ENCODE results near the gene RALGPS1. TPM values are rescaled to one million over a fixed set of nuclear protein-coding genes. Genes with fewer than 3 reads are reported as not detected.

RALGPS1 gene
- total RNA-seq, 2 experiments from 2014 or later: 4.8 to 5.1 TPM

DNA sequence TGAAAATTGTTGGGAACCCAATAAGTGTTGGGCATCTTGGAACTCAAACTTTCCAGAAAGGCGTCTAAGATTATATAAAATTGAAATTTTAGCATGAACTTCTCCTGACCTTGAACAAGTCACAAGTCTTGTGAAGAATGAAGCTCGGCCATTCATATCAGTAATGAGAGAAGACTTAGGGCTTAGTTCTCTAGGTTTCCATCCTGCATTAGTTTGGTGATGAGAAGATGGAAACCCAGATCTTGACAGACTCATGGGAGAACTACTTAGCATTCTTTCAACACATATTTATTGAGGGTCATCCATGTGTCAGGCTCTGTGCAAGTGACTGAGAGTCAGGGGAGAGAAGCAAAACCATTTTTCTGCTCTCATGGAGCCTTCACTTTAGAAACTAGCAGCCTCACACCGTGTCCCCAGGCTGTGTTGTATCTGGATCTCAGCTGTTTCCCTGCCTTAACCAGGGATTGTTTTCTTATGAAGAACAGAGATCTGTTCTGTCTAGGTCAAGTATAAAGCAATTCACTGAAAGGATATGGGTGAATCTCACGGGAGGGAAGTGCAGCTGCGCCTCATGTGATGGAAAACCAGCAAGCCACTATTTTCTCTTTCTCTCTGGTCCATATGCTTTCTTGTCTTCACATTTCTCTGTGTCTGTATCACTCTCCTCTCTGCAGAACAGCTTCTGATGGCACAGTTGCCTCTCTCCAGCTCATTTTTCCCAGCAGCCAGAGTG lies 353.4 kb downstream of the RALGPS1 start:
- Mint-ChIP-seq H3K4me1 (no peaks in the 10 kb centered on the region), H3K36me3 (peaks cover 1% of the 10 kb centered on the region), H3K9me3 (no peaks in the 10 kb centered on the region), H3K27me3 (peaks cover 53% of the 10 kb centered on the region), H3K27ac (no peak overlapping the region), H3K4me3 (no peak overlapping the region)
- no peak for DNase-seq
- POLR2A ChIA-PET: no interaction called here
- no peak for ATAC-seq (ENCODE audit: low read depth)

DNA sequence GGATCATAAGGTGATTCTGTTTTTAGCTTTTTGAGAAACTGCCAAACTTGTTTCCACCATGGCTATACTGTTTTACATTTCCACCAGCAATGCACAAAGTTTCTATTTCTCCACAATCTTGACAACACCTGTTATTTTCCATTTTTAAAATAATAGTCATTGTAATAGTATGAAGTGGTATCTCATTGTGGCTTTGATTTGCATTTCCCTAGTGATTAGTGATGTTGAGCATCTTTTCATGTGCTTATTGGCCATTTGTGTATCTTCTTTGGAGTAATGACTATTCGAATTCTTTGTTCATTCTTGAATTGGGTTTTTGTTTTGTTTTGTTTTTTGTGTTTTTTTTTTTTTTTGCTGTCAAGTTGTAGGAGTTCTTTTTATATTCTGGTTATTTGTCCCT lies 354.9 kb downstream of the RALGPS1 start:
- ATAC-seq (ENCODE audit: low read depth): no peak
- no peak overlapping the region for H3K4me3 Mint-ChIP-seq
- H3K27me3 Mint-ChIP-seq: peaks cover 45% of the 10 kb centered on the region

More for the DNA sequence above, 354.9 kb downstream of the RALGPS1 start:
- no peak for DNase-seq
- POLR2A ChIA-PET: no interaction called here
- Mint-ChIP-seq H3K27ac (no peak overlapping the region), H3K4me1 (no peaks in the 10 kb centered on the region), H3K36me3 (peaks cover 1% of the 10 kb centered on the region), H3K9me3 (no peaks in the 10 kb centered on the region)

Other genes starting within 250 kb of the RALGPS1 start
- gene ZBTB43, start 109.7 kb upstream of the RALGPS1 start, total RNA-seq: 10 to 100 TPM; 23.0 to 29.4 TPM
- gene ZBTB34, start 54.1 kb upstream of the RALGPS1 start, total RNA-seq: 10 to 100 TPM in 1 of 2 experiments, 1 to 10 TPM in 1; 9.8 to 10.5 TPM
- gene ANGPTL2, start 207.9 kb downstream of the RALGPS1 start, total RNA-seq: not detected

All from activated naive CD8-positive, alpha-beta T cell treated with anti-CD3 and anti-CD28 coated beads, Interleukin-2, amount 10 ng/mL, durations not matched to agents 7 days and 5 days (primary cell).